Breast epithelium (tissue), 3 donors: ENCODE data around the gene NAB2.

Source experiments
- CTCF ChIP-seq, 3 donors: fragments of 450-650 bp; IDR thresholded peaks; one replicate each; pipeline ENCODE4 v1.5.1; 2016 to 2017; ENCODE audit warnings: antibody characterized with exemption in 3 of 3, mild to moderate bottlenecking in 3 of 3, moderate library complexity in 3 of 3
- POLR2A ChIP-seq: fragments of 450-650 bp; IDR thresholded peaks from one replicate; pipeline ENCODE4 v1.6.1; 2016; ENCODE audit warnings: antibody characterized with exemption, mild to moderate bottlenecking, moderate library complexity

- TF ChIP-seq CTCF (IDR thresholded peaks at IDR 0.05) = no peak
- no peak for TF ChIP-seq POLR2A
Observed at GRCh38 chr12:57103856-57104255, 14.9 kb downstream of the NAB2 start.
